8988T (cell line): Measurements from ENCODE around the gene CA10.

Experiments
- DNase-seq: peaks from one replicate; pipeline ENCODE4 v3.0.0; 2011

Gene CA10

DNA sequence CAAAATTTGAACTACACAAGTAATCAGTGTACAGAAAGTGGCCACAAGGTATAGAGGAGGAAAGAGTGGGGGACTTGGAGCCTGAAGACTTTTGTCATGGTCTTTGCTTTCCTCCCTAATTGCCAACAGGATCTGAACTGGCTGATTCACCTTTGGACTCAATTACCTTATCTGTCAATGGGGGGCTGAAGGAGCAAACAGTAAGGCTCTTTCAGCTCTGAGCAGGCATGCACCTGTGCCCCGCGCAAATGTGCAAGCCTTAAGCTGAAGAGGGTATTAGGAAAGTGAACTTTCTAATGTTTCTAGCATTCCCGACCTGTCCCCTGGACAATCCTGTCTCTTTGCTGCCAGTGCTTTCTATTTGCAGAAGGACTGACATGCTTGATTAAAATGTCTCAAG is 302.7 kb downstream of the CA10 start:
- no peak for DNase-seq

DNA sequence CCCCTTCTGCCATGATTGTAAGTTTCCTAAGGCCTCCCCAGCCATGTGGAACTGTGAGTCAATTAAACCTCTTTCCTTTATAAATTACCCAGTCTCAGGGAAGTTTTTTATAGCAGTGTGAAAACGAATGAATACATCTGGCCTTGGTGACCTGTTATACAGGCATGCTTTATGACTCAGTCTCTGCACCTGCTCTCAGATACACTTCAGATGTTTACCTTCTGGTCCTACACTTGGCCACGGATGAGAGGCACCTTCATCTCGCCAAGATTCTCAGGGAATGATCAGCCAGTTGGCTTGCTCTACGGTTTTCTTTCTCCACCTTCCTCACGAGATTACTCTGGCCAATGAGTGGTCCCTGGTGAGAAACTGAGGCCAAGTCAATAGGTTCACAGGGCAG is 304.7 kb downstream of the CA10 start:
- DNase-seq, result no peak

- no peak for DNase-seq
Observed at GRCh38 chr17:51852603-51853002, 305.9 kb downstream of the CA10 start.

- no peak for DNase-seq
Observed at GRCh38 chr17:51850201-51850600, 308.3 kb downstream of the CA10 start.

- DNase-seq, result no peak
Observed at GRCh38 chr17:51848451-51848850, 310.1 kb downstream of the CA10 start.

GRCh38 chr17:51846566-51846965 is 311.9 kb downstream of the CA10 start:
- no peak for DNase-seq

DNA sequence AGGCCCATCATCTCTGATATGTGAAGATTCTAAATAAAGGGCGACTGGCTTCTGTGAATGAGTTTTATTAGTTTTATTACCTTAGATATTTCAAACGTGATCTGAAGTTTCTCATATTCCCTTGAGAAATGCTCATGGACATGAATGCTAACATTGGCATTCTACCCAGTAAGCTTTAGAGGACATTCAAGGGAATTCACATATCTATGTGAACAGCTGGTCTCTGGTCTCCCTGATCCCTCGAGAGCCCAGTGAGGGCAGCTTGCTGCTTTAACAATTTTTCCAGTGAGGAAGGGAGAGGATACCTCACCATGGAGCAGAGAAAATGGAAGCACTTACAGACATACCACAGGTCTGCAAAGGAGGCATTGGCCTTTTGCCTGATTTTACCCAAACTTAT is 312.7 kb downstream of the CA10 start:
- DNase-seq, result no peak

- no peak for DNase-seq
Observed at GRCh38 chr17:51842763-51843162, 315.8 kb downstream of the CA10 start.

DNA sequence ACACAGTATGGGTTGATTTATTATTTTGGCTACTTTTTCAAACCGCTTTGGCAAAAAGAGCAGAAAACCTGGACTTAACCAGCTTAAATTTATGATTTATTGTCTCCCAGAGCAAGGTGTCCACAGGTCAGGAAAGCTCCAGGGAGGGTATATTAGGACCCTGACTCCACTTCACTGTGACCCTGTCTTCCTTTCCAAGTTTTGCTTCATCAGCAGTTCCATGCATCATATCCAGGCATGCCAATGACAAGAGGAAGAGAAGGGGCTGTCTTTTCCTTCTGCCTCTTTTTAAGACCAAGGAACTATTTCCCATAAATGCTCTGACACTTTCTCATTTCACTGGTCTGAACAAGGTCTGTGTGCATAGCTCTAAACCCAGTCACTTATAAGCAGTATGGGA is 316.8 kb downstream of the CA10 start:
- no peak for DNase-seq

- no peak for DNase-seq
Observed at GRCh38 chr17:51840688-51841087, 317.8 kb downstream of the CA10 start.

DNA sequence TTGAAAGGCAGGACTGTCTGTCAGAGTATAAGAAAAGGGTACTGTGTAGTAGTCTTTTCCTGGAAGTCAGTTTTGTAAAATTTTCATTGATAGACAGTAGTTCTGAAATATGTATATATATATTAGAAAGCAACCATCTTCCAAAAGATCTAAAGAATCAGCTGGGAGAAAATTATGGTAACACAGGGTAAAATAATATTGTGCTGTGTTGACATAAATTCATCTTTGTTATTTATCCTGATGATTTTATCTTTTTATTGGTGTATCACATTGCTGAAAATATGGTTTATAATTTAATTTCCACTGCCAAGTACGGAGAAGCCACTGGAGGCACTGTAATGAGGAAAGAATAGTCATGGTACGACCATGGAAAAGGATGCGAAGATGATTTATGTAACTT is 324.9 kb downstream of the CA10 start:
- no peak for DNase-seq

- DNase-seq, result no peak
Observed at GRCh38 chr17:51833045-51833444, 325.5 kb downstream of the CA10 start.

DNA sequence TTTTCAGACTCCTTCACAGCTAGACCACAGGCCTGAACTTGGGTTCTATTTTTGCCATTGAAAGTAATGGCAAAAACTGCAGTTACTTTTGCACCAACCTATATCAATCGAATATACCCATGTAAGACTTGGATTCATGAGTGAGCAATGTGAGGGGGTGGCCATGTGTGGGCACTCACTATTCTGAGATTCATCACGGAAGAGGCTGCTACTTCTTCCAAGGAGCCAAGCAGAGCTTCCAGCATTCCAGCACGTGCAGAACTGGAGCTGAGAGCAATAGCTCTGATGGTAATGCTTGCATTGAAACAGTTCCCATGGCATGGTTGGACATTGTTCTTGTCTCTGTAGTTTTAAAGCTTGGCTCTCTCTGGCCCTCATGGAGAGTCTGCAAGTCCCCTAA is 327.6 kb downstream of the CA10 start:
- DNase-seq, result no peak

DNA sequence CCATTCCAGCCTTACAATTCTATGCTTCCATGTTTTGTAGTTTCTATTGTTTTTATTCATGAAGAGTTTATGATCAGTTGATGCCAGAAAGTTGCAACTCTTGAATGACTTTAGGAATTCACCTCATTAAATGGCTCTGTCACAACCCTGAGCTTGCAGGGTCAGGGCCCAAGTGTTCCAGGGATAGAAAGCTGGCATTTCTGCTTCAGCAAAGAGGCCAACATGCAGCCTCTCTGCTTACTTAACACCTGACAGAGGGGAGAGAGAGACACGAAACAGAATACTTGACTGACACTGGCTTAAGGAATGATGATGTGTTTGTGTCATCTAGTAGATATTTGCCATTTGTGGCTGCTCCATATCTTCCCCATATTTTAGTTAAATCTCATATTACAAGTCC is 328.1 kb downstream of the CA10 start:
- DNase-seq, result no peak

- no peak for DNase-seq
Observed at GRCh38 chr17:51828901-51829300, 329.6 kb downstream of the CA10 start.

GRCh38 chr17:51827140-51827539 is 331.4 kb downstream of the CA10 start:
- no peak for DNase-seq

GRCh38 chr17:51820766-51821165 is 337.7 kb downstream of the CA10 start:
- no peak for DNase-seq

DNA sequence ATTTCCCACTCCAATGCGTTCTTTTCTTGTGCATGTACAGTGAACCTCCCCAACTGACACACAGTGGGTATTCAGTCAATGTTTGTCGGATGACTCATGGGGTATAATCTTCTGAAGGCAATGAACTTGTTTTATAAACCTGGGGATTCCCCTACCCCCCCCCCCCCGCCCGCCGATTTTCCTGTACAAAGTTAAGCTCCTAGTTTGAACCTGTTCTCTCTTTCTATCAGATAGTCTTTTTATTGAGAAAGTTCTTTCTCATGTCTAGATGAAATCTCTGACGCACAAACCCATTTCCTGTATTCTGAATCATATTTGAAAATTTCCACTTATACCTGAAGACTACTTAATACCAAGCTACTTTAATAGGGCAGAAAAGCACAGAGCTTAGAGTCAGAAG is 338.3 kb downstream of the CA10 start:
- no peak for DNase-seq

- DNase-seq, result no peak
Observed at GRCh38 chr17:51819341-51820219, 338.9 kb downstream of the CA10 start.

DNA sequence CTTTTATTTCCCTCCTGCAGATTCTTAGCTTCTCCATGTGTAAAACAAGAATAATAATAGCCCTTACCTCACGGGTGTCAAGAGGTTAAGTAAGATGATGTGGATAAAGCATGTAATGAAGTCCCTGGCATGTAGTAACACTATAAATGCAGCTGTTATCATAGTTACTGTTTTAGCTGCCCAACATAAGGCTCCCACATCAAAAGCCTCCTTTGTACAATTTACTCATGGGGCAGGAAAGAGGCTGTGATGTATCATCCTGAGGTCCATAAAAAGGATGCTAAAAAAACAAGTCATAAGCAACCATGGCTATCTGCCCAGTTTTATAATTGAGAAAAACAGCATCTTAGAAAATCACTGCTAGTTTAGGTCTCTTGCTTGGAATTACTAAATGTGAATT is 339.7 kb downstream of the CA10 start:
- DNase-seq, result no peak

- no peak for DNase-seq
Observed at GRCh38 chr17:51817955-51818354, 340.6 kb downstream of the CA10 start.

DNA sequence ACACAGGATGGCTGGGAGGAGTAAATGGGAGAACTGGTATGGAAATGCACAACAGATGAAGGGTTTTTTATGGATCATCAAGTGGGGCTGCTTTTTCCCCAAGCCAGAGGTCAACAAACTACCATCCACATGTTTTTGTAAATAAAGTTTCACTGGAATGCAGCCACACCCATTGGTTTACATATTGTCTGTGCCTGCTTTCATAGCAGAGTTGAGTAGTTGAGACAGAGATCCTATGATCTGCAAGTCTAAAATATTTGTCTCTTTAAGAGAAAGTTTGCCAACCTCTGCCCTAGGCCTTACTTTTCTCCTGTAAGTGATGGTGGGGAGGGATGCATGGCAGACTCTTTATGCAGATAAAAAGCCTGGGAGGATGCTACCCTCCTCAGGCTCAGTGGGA is 341.4 kb downstream of the CA10 start:
- DNase-seq, result no peak

DNA sequence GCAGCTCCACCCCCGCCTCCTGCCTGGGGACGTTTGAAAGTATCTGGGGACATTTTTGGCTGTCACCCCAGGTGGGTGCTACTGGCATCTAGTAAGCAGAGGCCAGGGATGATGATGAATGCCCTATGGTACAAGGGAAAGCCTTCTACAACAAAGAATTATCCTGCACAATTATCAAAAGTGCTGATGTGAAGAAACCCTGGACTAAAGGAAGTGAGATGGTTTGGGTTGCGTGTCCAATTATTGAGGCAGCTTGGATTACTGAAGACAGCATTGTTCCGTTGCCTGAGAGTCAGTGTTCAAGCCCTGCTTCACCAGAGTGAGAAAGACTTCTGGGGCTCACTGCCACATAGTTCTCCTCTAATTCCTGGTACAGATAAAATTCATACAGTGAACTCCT is 343.4 kb downstream of the CA10 start:
- DNase-seq, result no peak

DNA sequence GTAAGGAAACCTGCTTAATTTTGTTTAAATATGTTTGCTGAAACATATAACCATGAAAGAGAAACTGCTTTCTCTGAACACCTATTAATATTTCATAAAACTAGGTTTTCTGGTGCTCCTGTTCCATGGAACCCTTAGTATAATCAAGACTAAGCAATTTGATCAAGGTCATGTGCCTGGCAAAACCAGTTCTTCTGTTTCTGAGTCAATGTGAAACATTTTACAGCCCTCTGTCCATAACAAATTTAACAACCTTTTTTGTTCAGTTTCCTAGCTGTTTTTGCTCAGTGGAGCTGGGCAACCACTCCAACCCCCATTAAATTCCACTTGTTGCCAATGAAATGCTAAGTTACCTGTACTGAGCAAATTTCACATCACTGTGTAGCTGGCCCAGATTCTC is 344.0 kb downstream of the CA10 start:
- DNase-seq, result no peak

- DNase-seq, result no peak
Observed at GRCh38 chr17:51813784-51814174, 344.7 kb downstream of the CA10 start.
